Gastrocnemius medialis (tissue), 4 donors: ENCODE measurements around the gene TGFBR2.

Experiments
- POLR2A ChIP-seq, 2 donors: fragments of 450-650 bp; IDR thresholded peaks; one replicate each; pipeline ENCODE4 v1.6.1; 2017; ENCODE audit warnings: antibody characterized with exemption in 2 of 2, mild to moderate bottlenecking in 2 of 2, moderate library complexity in 2 of 2
- TF ChIP-seq, protein P1 (sequence below), 5 experiments: fragments of 450-650 bp in 3 of 5; fragments of 200-600 bp in 2 of 5; sonication (generic) in 2 of 5; IDR thresholded peaks in 4 of 5; conservative IDR thresholded peaks in 1 of 5; 1 replicate in 4 of 5; 2 replicates in 1 of 5; pipeline ENCODE4 v1.5.1; 2016 to 2019; ENCODE audit warnings: antibody characterized with exemption in 5 of 5, mild to moderate bottlenecking in 3 of 5, moderate library complexity in 3 of 5

GRCh38 chr3:30723211-30723610 lies 116.8 kb downstream of the TGFBR2 start:
- TF ChIP-seq, protein P1, sequence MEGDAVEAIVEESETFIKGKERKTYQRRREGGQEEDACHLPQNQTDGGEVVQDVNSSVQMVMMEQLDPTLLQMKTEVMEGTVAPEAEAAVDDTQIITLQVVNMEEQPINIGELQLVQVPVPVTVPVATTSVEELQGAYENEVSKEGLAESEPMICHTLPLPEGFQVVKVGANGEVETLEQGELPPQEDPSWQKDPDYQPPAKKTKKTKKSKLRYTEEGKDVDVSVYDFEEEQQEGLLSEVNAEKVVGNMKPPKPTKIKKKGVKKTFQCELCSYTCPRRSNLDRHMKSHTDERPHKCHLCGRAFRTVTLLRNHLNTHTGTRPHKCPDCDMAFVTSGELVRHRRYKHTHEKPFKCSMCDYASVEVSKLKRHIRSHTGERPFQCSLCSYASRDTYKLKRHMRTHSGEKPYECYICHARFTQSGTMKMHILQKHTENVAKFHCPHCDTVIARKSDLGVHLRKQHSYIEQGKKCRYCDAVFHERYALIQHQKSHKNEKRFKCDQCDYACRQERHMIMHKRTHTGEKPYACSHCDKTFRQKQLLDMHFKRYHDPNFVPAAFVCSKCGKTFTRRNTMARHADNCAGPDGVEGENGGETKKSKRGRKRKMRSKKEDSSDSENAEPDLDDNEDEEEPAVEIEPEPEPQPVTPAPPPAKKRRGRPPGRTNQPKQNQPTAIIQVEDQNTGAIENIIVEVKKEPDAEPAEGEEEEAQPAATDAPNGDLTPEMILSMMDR (IDR thresholded peaks at IDR 0.05 in 4 of 5, conservative IDR thresholded peaks at IDR 0.05 in 1 of 5) = no peak
- TF ChIP-seq POLR2A (IDR thresholded peaks at IDR 0.05) = no peak
